GM12865 (cell line): ENCODE data around the gene SNED1.

Source experiments
- DNase-seq: peaks from one replicate; pipeline ENCODE4 v3.0.0; 2010; ENCODE audit warnings: low read depth
- H3K4me3 ChIP-seq: 2 replicates; pipeline ENCODE4 v1.5.1; 2011; ENCODE audit warnings: mild to moderate bottlenecking, low read depth, low read length, control low read depth
- TF ChIP-seq, protein P1 (sequence below): IDR thresholded peaks from 2 replicates; pipeline ENCODE4 v1.5.1; 2011; ENCODE audit warnings: low read length, control low read depth, low read depth, inconsistent platforms; ENCODE audit not compliant: insufficient read depth; ENCODE audit errors: missing control alignments

SNED1 gene

GRCh38 chr2:241071677-241072111 lies 73.3 kb downstream of the SNED1 start:
- TF ChIP-seq, protein P1, sequence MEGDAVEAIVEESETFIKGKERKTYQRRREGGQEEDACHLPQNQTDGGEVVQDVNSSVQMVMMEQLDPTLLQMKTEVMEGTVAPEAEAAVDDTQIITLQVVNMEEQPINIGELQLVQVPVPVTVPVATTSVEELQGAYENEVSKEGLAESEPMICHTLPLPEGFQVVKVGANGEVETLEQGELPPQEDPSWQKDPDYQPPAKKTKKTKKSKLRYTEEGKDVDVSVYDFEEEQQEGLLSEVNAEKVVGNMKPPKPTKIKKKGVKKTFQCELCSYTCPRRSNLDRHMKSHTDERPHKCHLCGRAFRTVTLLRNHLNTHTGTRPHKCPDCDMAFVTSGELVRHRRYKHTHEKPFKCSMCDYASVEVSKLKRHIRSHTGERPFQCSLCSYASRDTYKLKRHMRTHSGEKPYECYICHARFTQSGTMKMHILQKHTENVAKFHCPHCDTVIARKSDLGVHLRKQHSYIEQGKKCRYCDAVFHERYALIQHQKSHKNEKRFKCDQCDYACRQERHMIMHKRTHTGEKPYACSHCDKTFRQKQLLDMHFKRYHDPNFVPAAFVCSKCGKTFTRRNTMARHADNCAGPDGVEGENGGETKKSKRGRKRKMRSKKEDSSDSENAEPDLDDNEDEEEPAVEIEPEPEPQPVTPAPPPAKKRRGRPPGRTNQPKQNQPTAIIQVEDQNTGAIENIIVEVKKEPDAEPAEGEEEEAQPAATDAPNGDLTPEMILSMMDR, result no peak
- H3K4me3 ChIP-seq, result no peak overlapping the region
- no peak for DNase-seq

DNA sequence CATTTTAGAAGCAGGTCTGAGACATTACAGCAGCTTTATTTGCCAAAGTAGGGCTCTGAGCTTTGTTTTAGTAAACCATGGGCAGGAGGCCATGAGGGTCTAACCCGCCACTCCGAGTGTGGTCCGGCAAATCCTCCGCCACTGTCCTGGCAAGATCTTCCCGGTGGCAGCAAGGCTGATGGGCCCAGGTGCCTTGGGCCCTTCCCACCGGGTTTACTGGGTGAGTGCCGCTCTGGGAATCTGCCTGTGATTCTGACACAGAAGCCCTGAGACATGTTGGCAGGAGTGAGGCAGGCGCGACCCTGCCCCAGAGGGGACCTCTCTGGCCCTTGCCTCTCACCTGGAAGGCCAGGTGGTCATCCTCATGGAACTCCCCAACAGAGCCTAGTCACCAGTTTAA lies 73.7 kb downstream of the SNED1 start:
- no peak overlapping the region for H3K4me3 ChIP-seq

GRCh38 chr2:241072553-241073165 lies 74.2 kb downstream of the SNED1 start:
- TF ChIP-seq, protein P1, result no peak
- no peak for DNase-seq
- H3K4me3 ChIP-seq, result no peak overlapping the region

More for the DNA sequence above, 73.7 kb downstream of the SNED1 start:
- no peak for DNase-seq
- TF ChIP-seq, protein P1, result no peak

GRCh38 chr2:241073166-241074064 lies 75.0 kb downstream of the SNED1 start:
- H3K4me3 ChIP-seq, result no peak overlapping the region
- DNase-seq, result no peak
- TF ChIP-seq, protein P1, result no peak

- no peak overlapping the region for H3K4me3 ChIP-seq
- no peak for DNase-seq
- TF ChIP-seq, protein P1, result no peak
Measured at GRCh38 chr2:241074065-241074818, 75.8 kb downstream of the SNED1 start.

GRCh38 chr2:241074901-241075540 lies 76.6 kb downstream of the SNED1 start:
- TF ChIP-seq, protein P1, result no peak
- no peak overlapping the region for H3K4me3 ChIP-seq
- DNase-seq, result no peak
